Activated naive CD4-positive, alpha-beta T cell treated with anti-CD3 and anti-CD28 coated beads, Interleukin-2, amount 50 U/mL, for 24 hours (primary cell): Measurements from ENCODE around the gene MSI2.
A peak's percentile ranks its signal among the peaks of the same experiment; 100 is the strongest.

Experiments used
- H3K27ac Mint-ChIP-seq: one replicate; pipeline ENCODE4 v1.8.0; 2021; ENCODE audit warnings: mild to moderate bottlenecking, mixed read lengths
- H3K27me3 Mint-ChIP-seq: one replicate; pipeline ENCODE4 v1.8.0; 2021; ENCODE audit warnings: mixed read lengths
- H3K36me3 Mint-ChIP-seq: one replicate; pipeline ENCODE4 v1.8.0; 2021; ENCODE audit warnings: mixed read lengths
- H3K4me1 Mint-ChIP-seq: one replicate; pipeline ENCODE4 v1.8.0; 2021; ENCODE audit warnings: mixed read lengths
- H3K4me3 Mint-ChIP-seq: one replicate; pipeline ENCODE4 v1.8.0; 2021; ENCODE audit warnings: mild to moderate bottlenecking, mixed read lengths
- H3K9me3 Mint-ChIP-seq: one replicate; pipeline ENCODE4 v1.8.0; 2021; ENCODE audit warnings: mixed read lengths

MSI2 gene

DNA sequence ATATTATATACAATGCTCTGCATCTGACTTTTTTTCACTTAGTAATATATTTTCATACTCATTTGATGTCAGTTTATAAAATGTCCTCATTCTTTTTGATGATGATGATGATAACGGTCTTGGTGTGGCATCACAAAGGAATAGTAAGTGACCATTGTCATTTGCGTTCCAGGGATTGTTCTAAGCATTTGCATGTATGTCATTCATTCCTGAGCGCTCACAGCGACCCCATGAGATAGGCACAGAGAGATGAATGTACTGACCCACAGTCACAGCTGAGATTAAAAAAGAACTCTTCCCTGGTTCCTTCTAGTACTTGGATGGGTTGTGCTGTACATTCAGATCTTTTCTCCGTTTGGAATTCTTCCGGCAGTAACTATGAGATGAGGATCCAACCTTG, 21.2 kb upstream of the MSI2 start:
- Mint-ChIP-seq H3K4me3 (no peak overlapping the region), H3K36me3 (no peaks in the 10 kb centered on the region), H3K4me1 (no peaks in the 10 kb centered on the region), H3K27me3 (peaks cover 5% of the 10 kb centered on the region), H3K9me3 (no peaks in the 10 kb centered on the region), H3K27ac (no peak overlapping the region)

DNA sequence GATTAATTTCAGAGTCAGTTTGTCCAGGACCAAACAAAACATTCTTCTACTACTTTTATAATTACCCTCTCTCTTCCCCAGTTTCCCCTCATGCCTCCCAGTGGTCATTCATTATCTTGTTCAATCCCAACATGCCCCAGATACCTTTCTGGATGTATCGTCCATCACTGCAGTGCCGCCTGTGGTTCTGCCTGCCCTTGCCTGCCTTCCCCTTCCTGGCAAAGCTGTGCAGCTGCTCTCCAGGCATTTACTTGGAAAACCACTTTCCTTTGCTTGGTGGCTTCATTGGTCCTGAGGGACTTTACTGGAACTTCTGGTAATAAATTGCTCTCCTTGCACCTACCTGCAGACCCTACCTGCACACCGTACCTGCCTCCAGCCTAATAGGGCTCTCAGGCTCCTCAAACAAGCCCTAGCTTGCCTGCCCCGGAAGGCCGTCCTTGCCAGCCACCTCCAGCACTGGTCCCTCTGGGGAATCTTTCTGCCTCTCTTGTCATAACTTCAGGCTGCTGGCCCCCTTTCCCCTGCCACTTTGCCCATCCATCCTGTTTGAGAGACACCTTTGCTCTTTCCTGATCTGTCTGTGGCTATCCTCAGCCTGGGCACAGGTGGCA, 19.5 kb upstream of the MSI2 start:
- no peaks in the 10 kb centered on the region for H3K36me3 Mint-ChIP-seq
- H3K27ac Mint-ChIP-seq, result no peak overlapping the region
- H3K9me3 Mint-ChIP-seq, result no peaks in the 10 kb centered on the region
- H3K4me1 Mint-ChIP-seq, result no peaks in the 10 kb centered on the region
- no peak overlapping the region for H3K4me3 Mint-ChIP-seq
- peaks cover 1% of the 10 kb centered on the region for H3K27me3 Mint-ChIP-seq

DNA sequence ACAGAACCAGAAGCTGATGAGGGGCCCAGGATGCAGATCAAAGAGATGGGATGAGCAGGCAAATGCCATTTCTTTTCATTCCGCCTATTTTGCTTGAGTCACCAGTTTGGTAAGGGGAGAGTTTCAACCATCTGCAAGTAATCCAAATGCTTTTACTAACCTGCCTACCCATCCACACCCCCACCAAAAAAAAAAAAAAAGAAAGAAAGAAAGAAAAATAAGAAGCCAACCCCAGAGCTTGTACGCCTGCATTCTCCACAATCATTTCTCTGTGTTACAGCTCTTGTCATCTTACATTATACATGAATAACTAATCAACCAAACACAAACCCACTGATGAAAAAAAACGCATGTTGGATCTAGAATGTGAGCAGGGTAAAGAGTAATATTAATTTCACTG, 15.7 kb upstream of the MSI2 start:
- H3K27ac Mint-ChIP-seq, result no peak overlapping the region
- no peaks in the 10 kb centered on the region for H3K9me3 Mint-ChIP-seq
- no peak overlapping the region for H3K4me3 Mint-ChIP-seq

DNA sequence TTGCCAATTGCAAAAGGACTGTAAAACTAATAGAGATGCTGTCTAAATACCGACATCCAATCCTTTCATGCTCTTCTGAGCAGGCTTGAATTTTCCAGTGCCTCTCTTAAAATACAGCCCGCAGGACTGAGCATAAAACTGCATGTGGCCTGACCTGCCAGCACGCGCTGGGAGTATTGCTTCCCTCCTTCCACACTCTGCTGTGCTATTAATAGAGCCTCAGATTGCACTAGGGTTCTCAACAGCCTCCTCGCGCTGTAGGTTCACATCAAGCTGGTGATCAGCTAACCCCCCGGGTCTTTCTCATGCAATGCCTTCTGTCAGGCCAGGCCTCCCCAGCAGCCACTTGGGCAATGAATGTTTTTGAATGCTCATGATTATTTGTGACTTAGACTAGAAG, 14.2 kb upstream of the MSI2 start:
- H3K27ac Mint-ChIP-seq, result no peak overlapping the region
- H3K9me3 Mint-ChIP-seq, result no peaks in the 10 kb centered on the region
- no peaks in the 10 kb centered on the region for H3K4me1 Mint-ChIP-seq
- H3K27me3 Mint-ChIP-seq, result no peaks in the 10 kb centered on the region
- no peak overlapping the region for H3K4me3 Mint-ChIP-seq
- no peaks in the 10 kb centered on the region for H3K36me3 Mint-ChIP-seq

More for the DNA sequence above, 15.7 kb upstream of the MSI2 start:
- Mint-ChIP-seq H3K36me3 (no peaks in the 10 kb centered on the region), H3K27me3 (no peaks in the 10 kb centered on the region), H3K4me1 (no peaks in the 10 kb centered on the region)

DNA sequence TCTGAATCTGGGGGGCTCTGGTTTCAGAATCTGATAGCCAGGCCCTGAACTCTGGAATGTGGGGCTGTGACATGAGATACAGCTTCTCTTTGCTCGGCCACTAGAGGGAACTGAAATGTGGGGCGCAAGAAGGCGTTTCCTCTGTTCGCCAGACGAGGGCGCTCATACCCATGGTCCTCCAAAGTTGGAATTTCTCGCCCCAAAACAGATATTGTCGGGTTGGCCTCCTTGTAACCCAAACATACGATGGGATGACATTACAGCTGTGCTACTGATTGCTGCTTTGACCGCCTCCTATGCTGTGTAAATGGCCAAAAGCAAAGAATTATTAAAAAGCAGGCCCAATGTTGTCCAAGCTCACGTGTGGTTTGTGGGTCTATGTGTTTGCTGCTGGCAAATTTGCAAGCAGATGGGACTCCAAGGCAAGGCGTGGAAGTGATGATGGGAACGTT, 13.1 kb upstream of the MSI2 start:
- Mint-ChIP-seq H3K9me3 (no peaks in the 10 kb centered on the region), H3K4me3 (no peak overlapping the region), H3K27ac (no peak overlapping the region), H3K27me3 (no peaks in the 10 kb centered on the region), H3K4me1 (no peaks in the 10 kb centered on the region), H3K36me3 (no peaks in the 10 kb centered on the region)

DNA sequence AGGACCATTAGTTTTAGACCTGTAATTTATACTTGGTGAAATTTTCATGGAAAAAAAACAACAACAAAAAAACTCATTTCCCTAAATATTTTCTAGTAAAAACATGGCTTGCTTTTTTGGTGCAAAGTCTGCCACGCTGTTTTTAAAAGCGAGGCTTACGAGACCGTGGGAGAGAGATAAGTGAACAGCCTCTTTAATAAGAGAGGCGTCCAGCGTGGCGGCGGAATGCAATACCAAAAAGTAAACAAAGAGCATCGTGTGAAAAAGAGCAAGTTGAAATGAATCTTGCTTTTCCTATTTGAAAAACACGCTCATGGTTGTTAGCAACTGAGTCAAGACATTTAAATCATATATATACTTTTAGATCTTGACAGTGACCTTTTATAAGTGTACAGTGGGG, 10.5 kb upstream of the MSI2 start:
- no peak overlapping the region for H3K27ac Mint-ChIP-seq
- H3K4me3 Mint-ChIP-seq, result no peak overlapping the region
- peaks cover 3% of the 10 kb centered on the region for H3K36me3 Mint-ChIP-seq
- H3K9me3 Mint-ChIP-seq, result peaks cover 8% of the 10 kb centered on the region
- H3K27me3 Mint-ChIP-seq, result no peaks in the 10 kb centered on the region
- no peaks in the 10 kb centered on the region for H3K4me1 Mint-ChIP-seq

DNA sequence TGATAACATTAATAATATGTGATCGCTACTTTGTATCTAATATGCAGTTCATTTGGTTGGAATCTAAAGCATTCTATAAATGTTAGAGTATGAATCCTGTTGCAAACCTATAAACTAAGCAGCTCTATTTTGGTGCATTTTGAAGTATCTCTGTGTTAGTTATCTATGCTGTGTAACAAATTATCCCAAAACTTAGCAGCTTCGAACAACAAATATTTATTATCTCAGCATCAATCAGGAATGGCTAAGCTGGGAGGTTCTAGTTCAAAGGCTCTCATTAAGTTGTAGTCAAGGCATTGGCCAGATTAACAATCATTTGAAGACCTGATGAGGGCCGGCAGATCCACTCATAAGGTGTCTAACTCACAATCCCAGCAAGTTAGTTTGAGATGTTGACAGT, 10.1 kb upstream of the MSI2 start:
- H3K9me3 Mint-ChIP-seq, result peaks cover 11% of the 10 kb centered on the region
- H3K36me3 Mint-ChIP-seq, result peaks cover 4% of the 10 kb centered on the region
- no peak overlapping the region for H3K27ac Mint-ChIP-seq
- H3K4me1 Mint-ChIP-seq, result no peaks in the 10 kb centered on the region
- no peaks in the 10 kb centered on the region for H3K27me3 Mint-ChIP-seq
- no peak overlapping the region for H3K4me3 Mint-ChIP-seq

DNA sequence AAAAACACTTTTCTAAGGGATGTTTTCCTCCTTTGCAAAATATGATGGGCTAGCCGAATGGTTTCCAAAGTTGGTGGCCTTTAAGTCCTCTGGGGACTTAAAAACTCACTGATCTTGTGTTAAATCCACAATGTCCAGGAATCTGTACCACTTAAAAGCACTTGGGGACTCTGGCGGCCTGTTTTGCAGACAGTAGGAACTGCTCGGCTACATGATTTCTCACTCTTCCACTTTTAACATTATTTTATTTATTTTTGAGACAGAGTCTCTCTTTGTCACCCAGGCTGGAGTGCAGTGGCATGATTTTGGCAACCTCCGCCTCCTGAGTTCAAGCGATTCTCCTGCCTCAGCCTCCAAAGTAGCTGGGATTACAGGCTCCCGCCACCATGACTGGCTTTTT, 9.1 kb upstream of the MSI2 start:
- Mint-ChIP-seq H3K4me3 (no peak overlapping the region), H3K9me3 (peaks cover 13% of the 10 kb centered on the region), H3K27ac (no peak overlapping the region), H3K36me3 (peaks cover 5% of the 10 kb centered on the region), H3K27me3 (no peaks in the 10 kb centered on the region), H3K4me1 (no peaks in the 10 kb centered on the region)

DNA sequence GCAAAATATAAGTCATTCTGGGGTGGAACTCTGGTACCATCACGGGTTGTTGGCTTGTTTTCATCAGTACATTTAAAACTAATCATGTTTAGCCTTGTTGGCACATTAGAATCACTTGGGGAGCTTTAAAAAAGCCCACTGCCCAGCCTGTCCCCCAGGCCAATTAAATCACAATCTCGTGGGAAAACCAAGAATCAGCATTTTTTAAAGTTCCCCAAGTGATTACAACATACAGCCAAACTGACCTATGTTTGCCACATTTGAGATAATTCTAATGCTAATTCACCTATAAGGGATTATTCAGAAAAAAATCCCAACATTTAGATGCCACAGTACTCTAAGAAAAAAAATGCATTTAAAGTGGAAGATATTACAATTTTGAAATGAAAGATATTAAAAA, 8.4 kb upstream of the MSI2 start:
- peaks cover 5% of the 10 kb centered on the region for H3K36me3 Mint-ChIP-seq
- H3K27ac Mint-ChIP-seq, result no peak overlapping the region
- H3K9me3 Mint-ChIP-seq, result peaks cover 13% of the 10 kb centered on the region
- no peak overlapping the region for H3K4me3 Mint-ChIP-seq
- no peaks in the 10 kb centered on the region for H3K27me3 Mint-ChIP-seq
- H3K4me1 Mint-ChIP-seq, result no peaks in the 10 kb centered on the region

DNA sequence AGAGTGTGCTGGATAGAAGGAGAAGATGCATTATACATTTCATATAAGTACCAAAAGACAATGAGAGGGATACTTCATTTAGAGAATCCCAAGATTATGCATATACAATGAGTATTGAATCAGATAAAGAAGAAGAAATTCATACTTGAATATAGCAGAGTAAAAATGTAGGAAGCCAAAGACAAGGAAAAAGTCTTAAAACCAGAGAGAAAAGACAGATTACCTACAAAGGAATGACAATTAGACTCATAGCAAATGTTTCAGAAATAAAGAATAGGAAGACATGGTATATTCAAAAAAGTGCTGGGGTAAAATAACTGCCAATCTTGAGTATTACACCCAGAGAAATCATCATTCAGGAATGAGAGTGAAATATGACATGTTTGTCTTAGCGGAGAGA, 6.8 kb upstream of the MSI2 start:
- H3K36me3 Mint-ChIP-seq, result peaks cover 5% of the 10 kb centered on the region
- no peak overlapping the region for H3K4me3 Mint-ChIP-seq
- H3K4me1 Mint-ChIP-seq, result peaks cover 5% of the 10 kb centered on the region
- no peaks in the 10 kb centered on the region for H3K27me3 Mint-ChIP-seq
- H3K27ac Mint-ChIP-seq, result no peak overlapping the region
- H3K9me3 Mint-ChIP-seq, result peaks cover 13% of the 10 kb centered on the region

DNA sequence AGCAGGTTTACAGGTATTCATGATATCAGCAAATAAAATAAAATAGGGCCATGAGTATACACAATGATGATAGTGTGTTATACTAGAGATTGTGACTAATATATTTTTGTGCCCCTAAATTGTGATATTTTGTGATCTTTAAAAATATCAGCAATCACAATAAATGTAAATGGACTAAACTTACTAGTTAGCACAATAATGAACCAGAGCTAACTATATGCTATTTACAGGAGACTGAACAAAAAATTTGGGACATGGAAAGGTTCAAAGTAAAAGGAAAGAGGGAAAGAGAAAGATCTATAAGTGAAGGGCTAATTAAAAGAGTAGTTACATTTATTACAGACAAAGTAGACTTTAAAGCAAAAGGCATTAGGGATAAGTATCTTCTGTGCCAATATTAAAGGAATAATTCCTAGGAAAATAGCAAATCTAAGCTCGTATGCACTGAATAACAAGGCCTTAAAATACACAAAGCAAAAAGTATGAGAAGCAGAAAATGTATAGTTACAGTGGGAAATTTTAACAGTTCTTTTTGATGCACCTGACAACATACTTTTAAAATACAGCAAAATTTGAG, 5.0 kb upstream of the MSI2 start:
- Mint-ChIP-seq H3K36me3 (peaks cover 5% of the 10 kb centered on the region), H3K27me3 (no peaks in the 10 kb centered on the region), H3K9me3 (peaks cover 13% of the 10 kb centered on the region), H3K4me1 (peaks cover 15% of the 10 kb centered on the region), H3K4me3 (no peak overlapping the region), H3K27ac (peak overlapping the region; percentile 39)

DNA sequence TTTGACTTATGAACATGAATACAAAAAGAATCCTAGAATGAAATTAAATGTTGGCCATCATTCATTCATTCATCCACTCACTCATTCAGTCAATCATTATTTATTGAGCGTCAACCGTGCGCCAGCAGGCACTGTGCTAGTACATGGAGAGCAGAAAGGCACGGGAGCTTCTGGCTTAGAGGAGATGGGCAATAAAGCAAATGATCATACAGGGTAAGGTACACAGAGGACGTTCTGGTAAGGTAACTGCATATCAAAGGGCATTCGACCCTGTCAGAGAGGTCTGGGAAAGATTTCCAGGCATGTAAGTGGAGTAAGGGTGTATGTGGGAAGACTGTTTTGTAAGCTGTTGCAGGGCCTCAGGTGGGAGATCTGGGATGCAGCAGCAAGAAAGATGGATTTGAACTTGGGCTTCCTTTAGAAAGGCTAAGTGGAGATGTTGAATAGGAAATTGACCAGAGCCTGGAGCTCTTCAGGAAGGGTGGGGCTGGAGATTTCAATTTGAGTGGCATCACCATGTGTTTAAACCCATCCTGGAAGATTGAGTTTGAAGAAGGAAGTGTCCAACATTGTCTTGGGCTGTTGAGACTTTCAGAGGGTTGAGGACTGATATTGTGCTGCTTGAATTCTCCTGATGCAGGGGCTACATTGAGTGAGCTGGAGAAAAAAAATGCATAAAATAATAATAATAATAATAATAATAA, 2.8 kb upstream of the MSI2 start:
- peak overlapping the region; percentile 68 for H3K27ac Mint-ChIP-seq
- H3K27me3 Mint-ChIP-seq, result no peaks in the 10 kb centered on the region
- H3K36me3 Mint-ChIP-seq, result peaks cover 5% of the 10 kb centered on the region
- H3K4me1 Mint-ChIP-seq, result peaks cover 24% of the 10 kb centered on the region
- H3K9me3 Mint-ChIP-seq, result peaks cover 13% of the 10 kb centered on the region
- no peak overlapping the region for H3K4me3 Mint-ChIP-seq

DNA sequence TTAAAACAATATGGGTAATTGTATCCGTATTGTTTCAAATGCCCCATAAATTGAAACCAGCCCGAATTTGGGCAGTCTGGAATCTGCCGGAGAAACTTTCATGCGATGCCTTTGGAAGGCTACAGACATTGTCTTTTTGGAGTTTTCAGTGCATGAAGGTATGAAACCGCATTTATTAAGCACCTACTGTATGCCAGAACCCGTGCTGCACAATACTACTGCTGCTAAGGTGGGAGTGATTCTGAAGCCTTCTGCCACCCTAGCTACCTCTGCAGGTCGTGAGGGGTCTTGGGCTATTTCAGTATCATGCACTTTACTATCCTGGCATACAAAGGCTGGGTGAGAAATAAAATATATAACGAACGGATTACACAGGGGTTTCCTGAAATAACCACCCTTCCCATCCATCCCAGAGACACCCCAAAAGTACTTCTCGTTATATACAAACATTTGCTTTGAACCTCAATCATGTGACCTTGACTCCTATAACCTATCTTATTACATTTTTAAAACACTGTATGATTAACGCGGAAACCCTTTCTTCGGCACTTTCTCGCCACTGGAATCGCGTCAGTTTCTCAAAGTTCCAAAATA, 1.0 kb upstream of the MSI2 start:
- Mint-ChIP-seq H3K4me3 (peak overlapping the region; percentile 89), H3K27me3 (no peaks in the 10 kb centered on the region), H3K27ac (peak overlapping the region; percentile 94), H3K36me3 (peaks cover 4% of the 10 kb centered on the region), H3K9me3 (peaks cover 5% of the 10 kb centered on the region), H3K4me1 (peaks cover 41% of the 10 kb centered on the region)

DNA sequence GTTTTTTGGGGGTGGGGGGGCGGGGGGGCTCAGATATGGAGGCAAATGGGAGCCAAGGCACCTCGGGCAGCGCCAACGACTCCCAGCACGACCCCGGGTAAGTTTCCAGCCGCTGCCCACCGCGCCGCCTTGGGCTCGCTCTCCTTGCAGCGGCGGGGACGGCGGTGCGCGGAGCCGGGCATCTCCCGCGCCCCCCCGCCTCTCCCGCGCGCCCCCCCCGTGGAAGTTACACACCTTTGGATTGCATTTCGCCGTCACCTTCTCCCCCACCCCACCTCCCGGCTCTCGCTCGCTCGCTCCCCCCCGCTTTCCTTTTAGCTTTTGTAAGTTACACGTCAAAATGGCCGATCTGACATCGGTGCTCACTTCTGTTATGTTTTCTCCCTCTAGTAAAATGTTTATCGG, 387 bp downstream of the MSI2 start:
- Mint-ChIP-seq H3K27ac (peak overlapping the region; percentile 91), H3K9me3 (no peaks in the 10 kb centered on the region), H3K36me3 (peaks cover 6% of the 10 kb centered on the region), H3K4me3 (peak overlapping the region; percentile 90), H3K4me1 (peaks cover 56% of the 10 kb centered on the region), H3K27me3 (no peaks in the 10 kb centered on the region)

DNA sequence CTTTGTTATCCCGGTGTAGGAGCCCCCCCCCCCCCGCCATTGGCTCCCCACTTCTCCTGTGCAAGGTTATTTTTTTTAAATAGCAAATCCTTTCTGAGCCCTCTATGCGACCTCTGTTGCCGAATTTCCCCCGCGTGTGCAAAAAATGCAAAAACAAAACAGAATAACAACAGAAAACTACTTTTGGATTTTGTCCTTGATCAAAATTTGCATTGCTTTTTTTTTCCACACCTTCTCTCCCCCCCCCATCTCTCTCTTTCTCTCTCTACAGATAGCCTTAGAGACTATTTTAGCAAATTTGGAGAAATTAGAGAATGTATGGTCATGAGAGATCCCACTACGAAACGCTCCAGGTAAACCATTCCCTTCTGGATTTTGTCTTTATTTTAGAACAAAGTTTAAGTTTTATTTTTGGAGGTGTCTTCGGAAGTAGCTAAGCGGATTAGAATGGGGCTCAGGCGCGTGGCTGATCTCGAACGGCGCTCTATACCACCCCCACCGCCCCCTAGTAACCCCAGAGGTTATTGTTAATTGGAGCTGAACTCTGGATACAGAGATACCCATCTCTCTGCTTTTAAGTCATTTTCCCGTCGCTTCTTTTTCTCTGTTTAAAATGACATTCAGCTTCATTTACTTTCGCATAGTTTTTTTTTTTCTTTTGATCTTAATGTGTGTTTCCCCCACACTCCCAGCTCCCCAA, 1.0 kb downstream of the MSI2 start:
- peak overlapping the region; percentile 91 for H3K27ac Mint-ChIP-seq
- H3K9me3 Mint-ChIP-seq, result no peaks in the 10 kb centered on the region
- H3K27me3 Mint-ChIP-seq, result no peaks in the 10 kb centered on the region
- H3K36me3 Mint-ChIP-seq, result peaks cover 8% of the 10 kb centered on the region
- H3K4me1 Mint-ChIP-seq, result peaks cover 62% of the 10 kb centered on the region
- H3K4me3 Mint-ChIP-seq, result peak overlapping the region; percentile 90
